NCI-H2227 (cell line): ENCODE data around the gene DES.
"Not testable (repeated sequence)": the region's sequence is repeated elsewhere in the genome, so short reads cannot be mapped to it uniquely, and the experiment has no call there.

Source experiments
- DNase-seq: peaks from one replicate; lab custom pipeline; 2025; ENCODE audit not compliant: unreplicated experiment; lab: John Stamatoyannopoulos, UW

DES gene

DNA sequence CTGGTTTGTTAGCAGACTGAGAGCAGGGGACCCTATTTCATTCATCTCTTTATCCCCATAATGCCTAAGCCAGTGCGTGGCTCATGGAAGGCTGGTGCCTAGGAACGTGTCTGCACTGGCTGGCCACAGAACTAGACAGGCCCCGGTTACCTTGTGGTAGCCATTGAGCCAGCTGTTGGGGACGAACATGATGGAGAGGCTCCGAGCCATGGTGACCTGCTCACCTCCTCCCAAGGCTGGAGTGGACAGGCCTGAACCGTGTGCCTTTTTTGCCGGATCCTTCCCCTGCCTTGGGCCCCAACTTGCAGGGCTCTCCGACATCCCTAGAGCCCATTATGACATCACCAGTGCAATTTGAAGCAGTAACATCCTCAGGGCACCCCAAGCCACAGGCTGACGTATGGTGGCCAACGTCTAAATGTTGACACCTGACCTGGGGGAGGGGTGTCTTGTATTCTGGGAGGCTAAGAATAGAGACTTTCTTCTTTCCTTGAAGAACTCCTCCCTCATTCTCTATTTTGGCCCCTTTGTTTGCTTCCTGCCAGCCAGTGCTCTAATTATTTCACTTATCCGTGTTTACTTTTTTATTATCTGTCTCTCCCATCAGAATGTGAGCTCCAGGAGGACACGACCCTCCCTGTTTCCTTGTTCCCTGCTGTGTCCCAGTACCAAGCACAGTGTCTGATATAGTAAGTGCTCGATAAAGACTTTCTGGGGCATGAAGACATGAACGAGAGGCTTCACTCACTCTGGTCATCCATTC lies 18.3 kb upstream of the DES start:
- peak; percentile 38 for DNase-seq

- no peak for DNase-seq
Measured at GRCh38 chr2:219400562-219400961, 17.6 kb upstream of the DES start.

DNA sequence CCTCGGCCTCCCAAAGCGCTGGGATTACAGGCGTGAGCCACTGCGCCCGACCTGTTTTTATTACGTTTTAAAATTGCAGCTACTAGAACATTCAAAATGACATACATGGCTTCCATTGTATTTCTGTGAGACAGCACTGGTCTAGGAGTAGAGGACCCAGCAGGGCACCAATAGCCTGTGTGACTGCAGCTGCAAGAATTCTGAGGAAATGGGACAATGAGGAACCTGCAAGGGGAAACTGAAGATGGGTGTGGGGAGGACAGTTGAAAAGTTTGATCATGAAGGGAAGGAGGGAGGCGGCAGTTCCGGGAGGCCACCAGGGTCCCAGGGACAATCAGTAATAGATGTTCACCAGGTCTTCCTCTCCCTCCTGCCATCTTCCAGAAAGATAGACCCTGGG lies 16.6 kb upstream of the DES start:
- no peak for DNase-seq

DNA sequence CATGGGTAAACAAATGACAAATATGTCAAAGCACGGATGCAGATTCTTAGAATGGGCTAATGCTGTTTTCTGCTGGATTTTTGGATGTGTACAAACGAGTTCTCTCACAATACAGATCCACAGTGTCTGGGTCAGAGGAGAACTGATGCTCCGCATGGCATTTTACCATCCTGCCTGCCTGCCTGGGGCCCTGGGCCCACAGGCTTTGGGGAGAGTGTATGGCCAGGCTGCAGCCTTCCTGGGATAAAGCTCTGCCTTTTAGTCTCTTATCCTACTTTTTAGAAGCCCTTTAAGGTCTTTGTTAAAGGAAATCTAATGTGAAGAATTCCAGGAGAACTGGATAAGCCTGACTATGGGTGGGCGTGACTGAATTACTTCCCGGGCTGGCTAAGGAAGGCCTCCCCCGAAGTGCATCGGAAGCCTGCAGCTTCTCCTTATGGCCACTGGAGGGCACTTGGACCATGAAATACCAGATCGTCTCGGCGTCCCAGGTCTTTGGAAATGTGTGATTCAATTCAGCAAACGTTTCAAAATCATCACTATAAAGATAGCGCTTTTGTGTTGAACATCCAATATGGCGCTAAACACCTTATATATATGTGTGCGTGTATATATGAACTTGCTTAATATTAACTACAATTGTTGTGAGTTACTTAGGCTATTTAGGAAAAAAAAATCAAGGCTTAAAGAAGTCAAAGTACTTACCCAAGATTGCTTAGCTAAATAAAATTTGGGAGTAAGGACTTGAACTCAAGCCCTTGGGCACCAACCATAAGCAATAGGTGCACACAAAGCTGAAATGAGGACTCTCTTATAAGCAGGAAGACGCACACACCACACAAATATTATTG lies 15.3 kb upstream of the DES start:
- peak; percentile 91 for DNase-seq

DNA sequence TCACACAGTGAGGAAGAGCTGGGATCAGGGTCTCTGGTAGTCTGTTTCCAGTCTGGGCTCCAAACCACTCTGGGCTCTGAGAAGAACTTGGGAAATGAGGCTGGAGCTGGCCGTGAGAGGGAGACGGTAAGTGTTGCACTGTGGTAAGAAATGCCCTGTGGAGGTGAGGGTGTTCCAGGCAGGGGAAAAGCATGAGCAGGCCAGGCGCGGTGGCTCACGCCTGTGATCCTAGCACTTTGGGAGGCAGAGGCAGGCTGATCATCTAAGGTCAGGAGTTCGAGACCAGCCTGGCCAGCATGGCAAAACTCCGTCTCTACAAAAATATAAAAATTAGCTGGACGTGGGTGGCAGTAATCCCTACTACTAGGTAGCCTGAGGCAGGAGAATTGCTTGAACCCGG lies 14.3 kb upstream of the DES start:
- no peak for DNase-seq

DNA sequence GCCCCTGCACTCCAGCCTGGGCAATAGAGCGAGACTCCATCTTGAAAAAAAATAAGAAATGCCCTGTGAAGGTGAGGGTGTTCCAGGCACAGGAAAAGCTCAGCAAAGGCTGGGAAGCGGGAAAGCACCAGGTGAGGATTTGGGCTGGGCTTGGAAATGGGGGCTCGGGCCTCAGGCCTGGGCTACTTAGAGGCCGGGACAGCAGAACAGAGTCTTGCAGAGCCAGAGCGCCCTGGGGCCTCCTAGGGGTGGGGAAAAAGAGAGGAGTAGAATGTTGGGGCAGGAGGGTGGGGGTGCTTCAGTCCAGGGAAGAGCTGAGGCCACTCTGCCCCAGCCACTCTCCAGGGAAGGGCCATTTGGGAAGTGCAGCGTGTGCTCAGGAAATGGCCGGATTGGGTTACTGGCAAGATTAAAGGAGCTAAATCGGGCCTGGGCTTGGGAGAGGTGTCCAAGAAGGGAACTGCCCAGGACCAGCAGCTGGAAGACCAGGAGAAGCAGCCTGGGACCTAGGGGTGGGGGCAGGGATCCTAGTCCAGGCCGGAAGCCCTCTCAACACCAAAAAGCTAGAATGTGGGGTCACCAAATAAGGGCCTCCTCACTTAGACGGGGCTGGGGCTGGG lies 13.8 kb upstream of the DES start:
- no peak for DNase-seq

DNA sequence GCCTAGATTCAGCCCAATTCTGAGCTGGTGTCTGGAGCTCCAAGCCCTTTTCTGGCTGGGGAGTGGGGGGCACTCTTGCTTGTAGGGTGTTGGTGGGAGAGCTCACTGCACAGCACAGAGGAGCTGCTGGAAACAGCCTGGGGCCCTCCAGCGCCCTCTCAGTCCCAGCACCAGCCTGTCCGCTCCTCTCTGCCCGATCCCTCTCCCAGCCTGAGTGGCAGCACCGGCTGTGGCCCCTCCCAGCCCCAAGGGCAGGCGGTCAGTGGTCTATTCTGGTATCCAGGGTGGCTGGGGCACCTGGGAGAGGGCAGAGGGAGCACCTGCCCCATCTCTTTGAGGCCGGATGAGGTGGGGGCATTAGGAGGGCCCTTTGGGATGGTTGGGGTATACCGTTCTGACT lies 13.2 kb upstream of the DES start:
- DNase-seq: no peak

- no peak for DNase-seq
Measured at GRCh38 chr2:219405451-219405850, 12.7 kb upstream of the DES start.

GRCh38 chr2:219405958-219406860 lies 12.0 kb upstream of the DES start:
- DNase-seq: no peak

- DNase-seq: no peak
Measured at GRCh38 chr2:219406861-219407230, 11.3 kb upstream of the DES start.

- not testable (repeated sequence) for DNase-seq
Measured at GRCh38 chr2:219407343-219407742, 10.8 kb upstream of the DES start.

DNA sequence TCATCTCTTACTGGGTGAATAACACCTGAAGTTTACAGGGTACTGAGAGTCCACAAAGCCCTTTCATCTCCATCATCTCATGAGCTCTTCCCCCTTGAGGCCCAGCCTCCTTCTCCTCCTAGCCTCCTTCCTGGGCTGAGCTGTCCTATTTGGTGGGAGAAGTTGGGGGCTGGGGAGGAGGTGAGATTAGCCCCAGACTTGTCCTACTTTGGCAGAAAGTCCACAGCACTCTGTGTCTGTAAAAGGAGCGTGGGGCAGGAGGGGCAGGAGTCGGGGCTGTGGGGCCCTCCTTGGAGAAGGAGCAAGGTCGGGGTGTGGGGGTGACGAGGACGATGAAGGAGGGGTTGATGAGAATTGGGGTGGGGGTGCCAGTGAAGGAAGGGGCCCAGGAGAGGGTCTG lies 10.0 kb upstream of the DES start:
- no peak for DNase-seq

DNA sequence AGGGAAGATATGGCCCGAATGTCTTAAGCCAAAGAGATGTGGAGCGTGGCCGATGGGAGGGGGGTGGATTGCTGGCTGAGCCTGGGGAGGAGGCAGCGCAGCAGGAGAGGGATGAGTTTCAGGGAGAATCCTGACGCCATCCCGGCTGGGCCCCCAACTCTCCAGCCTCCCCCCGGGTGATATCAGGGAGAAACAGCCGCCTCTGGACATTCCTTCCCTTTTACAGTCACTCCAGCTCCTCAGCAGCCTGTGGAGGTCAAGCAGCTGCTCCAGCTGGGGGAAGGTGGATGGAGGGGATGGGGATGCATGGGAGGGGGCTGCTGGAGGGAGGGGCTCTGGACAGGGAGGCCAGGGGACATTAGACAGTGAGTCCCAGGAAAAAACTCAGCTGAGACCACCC lies 9.5 kb upstream of the DES start:
- no peak for DNase-seq

DNA sequence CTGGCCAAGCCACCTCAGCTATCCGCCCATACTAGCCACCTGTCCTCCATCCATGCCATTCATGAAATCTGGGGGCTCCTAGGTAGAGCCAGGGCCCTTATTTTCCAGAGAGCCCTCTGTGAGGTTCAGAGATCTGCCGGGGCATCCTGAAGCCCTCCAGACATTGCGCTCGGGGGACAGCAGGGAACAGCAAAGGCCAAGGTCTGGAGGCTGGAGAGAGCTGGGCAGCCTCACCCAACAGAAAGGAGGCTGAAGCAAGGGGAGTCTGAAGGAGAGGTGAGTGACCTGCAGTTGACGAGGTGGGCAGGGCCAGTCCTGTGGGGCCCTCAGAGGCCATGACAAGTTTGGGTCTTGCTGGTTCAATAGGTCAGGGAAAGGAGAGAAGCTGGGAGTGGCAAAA lies 8.6 kb upstream of the DES start:
- no peak for DNase-seq

- no peak for DNase-seq
Measured at GRCh38 chr2:219410390-219410789, 7.8 kb upstream of the DES start.

GRCh38 chr2:219414857-219415256 lies 3.3 kb upstream of the DES start:
- no peak for DNase-seq

GRCh38 chr2:219415580-219416234 lies 2.5 kb upstream of the DES start:
- no peak for DNase-seq

DNA sequence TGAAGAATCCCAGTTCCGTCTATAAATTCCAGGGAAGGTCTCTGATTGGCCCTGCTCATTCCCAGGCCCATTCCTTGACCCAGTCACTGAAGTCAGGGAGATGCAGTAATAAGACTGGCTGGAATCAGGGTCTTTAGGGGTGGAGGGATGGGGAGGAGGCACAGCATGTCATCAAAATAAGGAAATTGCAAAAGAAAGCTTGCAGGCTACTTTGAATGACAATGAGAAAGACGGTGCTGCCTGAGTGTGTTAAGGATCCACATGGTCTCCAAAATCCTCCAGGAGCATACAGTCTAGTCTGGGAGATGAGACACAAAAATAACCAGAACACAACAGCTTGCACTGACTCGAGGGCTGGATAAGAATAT lies 2.0 kb upstream of the DES start:
- no peak for DNase-seq

GRCh38 chr2:219416938-219417337 lies 1.2 kb upstream of the DES start:
- DNase-seq: no peak

GRCh38 chr2:219417374-219417773 lies 803 bp upstream of the DES start:
- DNase-seq: no peak

DNA sequence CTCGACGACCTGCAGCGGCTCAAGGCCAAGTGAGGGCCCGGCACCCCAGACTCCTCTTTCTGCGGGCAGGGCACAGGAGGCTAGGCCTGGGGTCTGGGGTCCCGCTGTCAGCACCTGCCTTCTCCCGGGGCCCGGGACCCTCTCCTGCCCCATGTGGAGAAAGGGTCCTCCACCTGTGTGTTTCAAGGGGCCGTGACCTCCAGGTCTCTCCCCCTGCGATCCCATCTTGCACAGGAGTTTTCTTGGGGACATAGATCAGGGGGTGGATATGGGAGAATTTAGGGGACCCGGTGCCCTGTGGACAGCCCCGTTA lies 791 bp downstream of the DES start:
- DNase-seq: no peak
